ENCODE measurements around the gene NTM.
"Not testable (repeated sequence)": the region's sequence is repeated elsewhere in the genome, so short reads cannot be mapped to it uniquely, and the experiment has no call there.

Gene NTM

GRCh38 chr11:132318421-132319157 lies 948.2 kb downstream of the NTM start:
- DNase-seq (ENCODE audit: low read depth), result peak; percentile 88

- not testable (repeated sequence) for DNase-seq (ENCODE audit: low read depth)
These were observed 949.0 kb downstream of the NTM start for GRCh38 chr11:132319419-132319818.

- no peak for DNase-seq (ENCODE audit: low read depth)
These were observed 960.1 kb downstream of the NTM start for GRCh38 chr11:132330515-132330914.

GRCh38 chr11:132332521-132332920 lies 962.1 kb downstream of the NTM start:
- DNase-seq (ENCODE audit: low read depth), result no peak

GRCh38 chr11:132334769-132335280 lies 964.4 kb downstream of the NTM start:
- peak; percentile 12 for DNase-seq (ENCODE audit: low read depth)

- DNase-seq (ENCODE audit: low read depth), result no peak
These were observed 964.9 kb downstream of the NTM start for GRCh38 chr11:132335311-132335710.

GRCh38 chr11:132336781-132337535 lies 966.5 kb downstream of the NTM start:
- no peak for DNase-seq (ENCODE audit: low read depth)

GRCh38 chr11:132337819-132338416 lies 967.5 kb downstream of the NTM start:
- DNase-seq (ENCODE audit: low read depth), result no peak

- no peak for DNase-seq (ENCODE audit: low read depth)
These were observed 972.0 kb downstream of the NTM start for GRCh38 chr11:132342408-132342807.

GRCh38 chr11:132343445-132344175 lies 973.2 kb downstream of the NTM start:
- DNase-seq (ENCODE audit: low read depth), result peak; percentile 16

- no peak for DNase-seq (ENCODE audit: low read depth)
These were observed 976.2 kb downstream of the NTM start for GRCh38 chr11:132346558-132347148.

- no peak for DNase-seq (ENCODE audit: low read depth)
These were observed 977.0 kb downstream of the NTM start for GRCh38 chr11:132347156-132348090.

GRCh38 chr11:132349811-132350733 lies 979.7 kb downstream of the NTM start:
- no peak for DNase-seq (ENCODE audit: low read depth)

- DNase-seq (ENCODE audit: low read depth), result no peak
These were observed 980.6 kb downstream of the NTM start for GRCh38 chr11:132351050-132351449.

- no peak for DNase-seq (ENCODE audit: low read depth)
These were observed 982.1 kb downstream of the NTM start for GRCh38 chr11:132352497-132352896.

- no peak for DNase-seq (ENCODE audit: low read depth)
These were observed 982.8 kb downstream of the NTM start for GRCh38 chr11:132353255-132353654.

- no peak for DNase-seq (ENCODE audit: low read depth)
These were observed 987.6 kb downstream of the NTM start for GRCh38 chr11:132357811-132358572.

- DNase-seq (ENCODE audit: low read depth), result no peak
These were observed 988.1 kb downstream of the NTM start for GRCh38 chr11:132358573-132358953.

All from ELR (cell line).